ENCODE results near the gene HHATL. TPM values are rescaled to one million over a fixed set of nuclear protein-coding genes. Genes with fewer than 3 reads are reported as not detected.

HHATL gene
- total and polyA plus RNA-seq, 2 of the 8 experiments (the other 6 are each of a cell fraction or from before 2014, with no cell fraction given) = 0.18 TPM; not detected in 1

DNA sequence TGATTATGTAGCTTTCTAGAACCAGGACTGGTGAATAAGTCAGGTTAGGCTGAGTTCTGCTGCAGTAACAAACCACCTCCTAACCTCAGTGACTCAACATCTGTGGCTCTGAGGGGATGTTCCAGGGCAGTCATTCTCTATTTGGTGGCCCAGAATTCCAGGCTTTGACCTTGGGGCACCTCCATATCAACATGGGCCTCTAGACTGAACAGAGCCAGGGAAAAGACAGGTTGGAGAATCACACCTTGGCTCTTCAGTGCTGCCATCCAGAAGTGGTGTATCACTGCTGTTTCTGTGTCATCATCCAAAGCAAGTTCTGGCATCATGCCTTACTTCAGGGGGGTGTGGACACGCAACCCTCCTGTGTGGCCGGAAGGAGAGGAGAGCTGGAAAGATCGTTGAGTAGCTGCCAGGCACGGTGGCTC is 33.8 kb downstream of the HHATL start:
- 0 out of 4 replicates have a peak, but pooled peaks cover 0 to 2% of the 10 kb centered on the region in 2 experiments for H3K9me3 ChIP-seq (ENCODE audit: insufficient read depth in 2 of 2, low read depth in 1 of 2, low read length in 1 of 2)
- no peak overlapping the region for H3K4me2 ChIP-seq (ENCODE audit: insufficient read depth in 1 of 2, low read depth in 2 of 2, low read length in 2 of 2)

More for the DNA sequence above, 33.8 kb downstream of the HHATL start:
- CTCF ChIA-PET (ENCODE audit: partially characterized antibody) = interaction anchor here (1.1 to 1.9 kb wide), 4 partner anchors 8 to 107 kb away, joined by 3 to 15 read pairs (median 5); no protein-coding TSS in a partner anchor
- H3K14ac ChIP-seq (ENCODE audit: insufficient read length) = no peak overlapping the region
- H2AK5ac ChIP-seq (ENCODE audit: low read depth, low read length) = no peak overlapping the region
- H3K23ac ChIP-seq (ENCODE audit: insufficient read length) = no peak overlapping the region
- no peaks in the 10 kb centered on the region for H3K23me2 ChIP-seq (ENCODE audit: low read depth, low read length)
- H2BK20ac ChIP-seq (ENCODE audit: low read length) = no peak overlapping the region
- FAIRE-seq (no peak), DNase-seq (ENCODE audit: low read depth in 1 of 2, low spot score in 2 of 2) (no peak)
- H2BK15ac ChIP-seq (ENCODE audit: low read length) = no peak overlapping the region
- POLR2A ChIA-PET (ENCODE audit: partially characterized antibody) = interaction anchor here (1.0 to 2.5 kb wide), 3 partner anchors 9 to 15 kb away, joined by 3 to 7 read pairs (median 4); partner anchors contain the start of gene ZBTB47
- no peak overlapping the region for H4K91ac ChIP-seq (replicated peaks; ENCODE audit: insufficient read length, low read length)
- 0 out of 2 replicates have a peak overlapping the region, but pooled peaks have one; percentile 9 for H2BK12ac ChIP-seq (ENCODE audit: low read depth, low read length)
- peak overlapping the region; percentile 29; the same call in 1 of the 2 replicates for H4K8ac ChIP-seq (ENCODE audit: extremely low read depth, insufficient read depth, low read length)
- no peak overlapping the region for H3K9ac ChIP-seq (replicated peaks in 1 of 4; ENCODE audit: extremely low read depth in 1 of 4, low read depth in 3 of 4, low read length in 3 of 4)
- no peak overlapping the region for H3K4ac ChIP-seq (replicated peaks; ENCODE audit: insufficient read length, low read depth, low read length)
- peaks cover 0 to 2% of the 10 kb centered on the region in 2 experiments for H4K20me1 ChIP-seq (replicated peaks in 1 of 2; ENCODE audit: control insufficient read depth in 1 of 2, insufficient read depth in 2 of 2, low read length in 2 of 2)
- H3K79me1 ChIP-seq (ENCODE audit: low read depth, low read length) = no peaks in the 10 kb centered on the region
- peaks cover 0 to 2% (median 0%) of the 10 kb centered on the region in 4 experiments; a peak in 2 of 7 replicates for H3K27me3 ChIP-seq (replicated peaks in 1 of 4; ENCODE audit: control insufficient read depth in 3 of 4, extremely low read depth in 1 of 4, insufficient read depth in 3 of 4, low read length in 3 of 4)
- TF ChIP-seq EZH2 (IDR thresholded peaks at IDR 0.05; ENCODE audit: low read depth, low read length, severe bottlenecking) (no peak), CHD2 (IDR thresholded peaks at IDR 0.05; ENCODE audit: low read length) (no peak), CREB1 (IDR thresholded peaks at IDR 0.05) (no peak), RFX5 (IDR thresholded peaks at IDR 0.05; ENCODE audit: borderline replicate concordance, low read depth, low read length) (no peak)
- no peak overlapping the region for H3K18ac ChIP-seq (ENCODE audit: extremely low read depth, low read length)
- no peak overlapping the region for H3K27ac ChIP-seq (ENCODE audit: low read depth, low read length)
- H3K79me2 ChIP-seq (ENCODE audit: control insufficient read depth in 1 of 2, insufficient read depth in 2 of 2, low read length in 2 of 2) = no peaks in the 10 kb centered on the region
- H2BK5ac ChIP-seq (ENCODE audit: low read depth, low read length) = no peak overlapping the region
- no peak overlapping the region for H3K4me3 ChIP-seq (ENCODE audit: extremely low read depth in 1 of 4, insufficient read depth in 2 of 4, low read depth in 3 of 4, low read length in 4 of 4)
- H3K36me3 ChIP-seq (ENCODE audit: control insufficient read depth in 2 of 4, insufficient read depth in 4 of 4, low read length in 3 of 4) = no peaks in the 10 kb centered on the region
- H4K5ac ChIP-seq (ENCODE audit: insufficient read length, low read depth, low read length) = no peak overlapping the region
- no peak overlapping the region for H3K56ac ChIP-seq (replicated peaks; ENCODE audit: insufficient read length, low read depth, low read length)
- WGBS, 2 experiments (ENCODE audit: extremely low coverage in 1 of 2, insufficient coverage in 1 of 2, insufficient read length in 1 of 2, insufficient replicate concordance in 2 of 2, low coverage in 1 of 2, low lambda C conversion rate in 2 of 2, missing lambda C conversion rate in 1 of 2) = 76% methylated on average over 4 of the region's 4 CpGs; no CpG with 5 or more reads in 1 of the 2 experiments
- H2BK120ac ChIP-seq (replicated peaks; ENCODE audit: low read depth, low read length) = no peak overlapping the region
- peaks cover 0 to 7% (median 0%) of the 10 kb centered on the region in 4 experiments; a peak in 2 of 7 replicates for H3K4me1 ChIP-seq (replicated peaks in 1 of 4; ENCODE audit: control insufficient read depth in 3 of 4, insufficient read depth in 4 of 4, low read length in 3 of 4)
- no peak overlapping the region for H2AFZ ChIP-seq (ENCODE audit: low read length)
